SH-SY5Y (cell line): ENCODE data around the gene PHC2.

Experiments used
- GATA2 ChIP-seq: IDR thresholded peaks from 2 replicates; pipeline ENCODE4 v1.6.1; 2011; ENCODE audit warnings: mild to moderate bottlenecking, low read depth, low read length
- GATA3 ChIP-seq: IDR thresholded peaks from 2 replicates; pipeline ENCODE4 v1.6.1; 2011; ENCODE audit warnings: low read depth, mild to moderate bottlenecking, low read length, moderate library complexity

GRCh38 chr1:33297911-33298622 is 132.8 kb downstream of the PHC2 start:
- TF ChIP-seq GATA2 (no peak), GATA3 (no peak)
